Lower lobe of right lung (tissue), 2 donors: Measurements from ENCODE around the gene NELL1. TPM values are rescaled to one million over a fixed set of nuclear protein-coding genes. Genes with fewer than 3 reads are reported as not detected.

ENCODE experiments used
- ATAC-seq, 2 donors: fragments of 200-7000 bp; cut with Tn5 transposase; one replicate each; pipeline ENCODE4 v1.9.1; 2020 to 2022; ENCODE audit warnings: mild to moderate bottlenecking in 2 of 2, moderate library complexity in 2 of 2
- DNase-seq: peaks from one replicate; pipeline ENCODE4 v3.0.0-alpha.2; 2020
- H3K27ac ChIP-seq: fragments of 200-600 bp; one replicate; pipeline ENCODE4 v1.8.0; 2022
- H3K27me3 ChIP-seq: fragments of 200-600 bp; one replicate; pipeline ENCODE4 v1.8.0; 2022; ENCODE audit warnings: low read depth
- H3K36me3 ChIP-seq: fragments of 200-600 bp; one replicate; pipeline ENCODE4 v1.8.0; 2022; ENCODE audit warnings: mild to moderate bottlenecking
- H3K4me1 ChIP-seq: fragments of 200-600 bp; one replicate; pipeline ENCODE4 v1.8.0; 2022
- H3K4me3 ChIP-seq: fragments of 200-600 bp; one replicate; pipeline ENCODE4 v1.8.0; 2022; ENCODE audit warnings: mild to moderate bottlenecking
- H3K9me3 ChIP-seq: fragments of 200-600 bp; one replicate; pipeline ENCODE4 v1.8.0; 2022
- CTCF ChIP-seq: fragments of 200-600 bp; IDR thresholded peaks from one replicate; pipeline ENCODE4 v1.8.0; 2022; ENCODE audit warnings: antibody characterized with exemption, mild to moderate bottlenecking
- intact Hi-C: fragments of 100-400 bp; cut with DNase I; formaldehyde crosslinking; loops from one replicate; pipeline ENCODE4 v1.11.0; 2022
- total RNA-seq: library from RNA; stranded (reverse); fragmentation: NEBNext Ultra II Directional; extraction: Animal tissue kit (Norgen Biotek cat#: 25700); gene quantifications from one replicate; pipeline ENCODE4 v1.2.1, GENCODE V29; 2021
- donor health status: DM: no; HTN: yes; CAD: no; lungs with severe emphysema.

NELL1 gene
- total RNA-seq, 1 donor from 2014 or later, result 0.15 TPM

- intact Hi-C loops, result no loop called here
- Histone ChIP-seq H3K4me3 (no peak overlapping the region), H3K36me3 (no peaks in the 10 kb centered on the region), H3K27me3 (no peaks in the 10 kb centered on the region), H3K9me3 (no peaks in the 10 kb centered on the region), H3K27ac (no peak overlapping the region), H3K4me1 (no peaks in the 10 kb centered on the region)
- no peak for DNase-seq
- no peak for ATAC-seq
- no peak for TF ChIP-seq CTCF
These were observed 92.9 kb downstream of the NELL1 start for GRCh38 chr11:20762116-20762844.

- H3K27ac ChIP-seq, result no peak overlapping the region
- DNase-seq (no peak), ATAC-seq (no peak)
- no peaks in the 10 kb centered on the region for H3K27me3 ChIP-seq
- no peaks in the 10 kb centered on the region for H3K9me3 ChIP-seq
- no peaks in the 10 kb centered on the region for H3K4me1 ChIP-seq
- H3K36me3 ChIP-seq, result no peaks in the 10 kb centered on the region
- H3K4me3 ChIP-seq, result no peak overlapping the region
- intact Hi-C loops, result no loop called here
- TF ChIP-seq CTCF, result no peak
These were observed 93.6 kb downstream of the NELL1 start for GRCh38 chr11:20762980-20763379.

GRCh38 chr11:20770414-20770946 lies 101.1 kb downstream of the NELL1 start:
- H3K4me3 ChIP-seq, result no peak overlapping the region
- no peaks in the 10 kb centered on the region for H3K27me3 ChIP-seq
- no peak for TF ChIP-seq CTCF
- intact Hi-C loops, result no loop called here
- no peaks in the 10 kb centered on the region for H3K9me3 ChIP-seq
- H3K36me3 ChIP-seq, result no peaks in the 10 kb centered on the region
- no peak overlapping the region for H3K27ac ChIP-seq
- H3K4me1 ChIP-seq, result no peaks in the 10 kb centered on the region
- ATAC-seq (no peak), DNase-seq (no peak)

- H3K4me1 ChIP-seq, result no peaks in the 10 kb centered on the region
- H3K27me3 ChIP-seq, result no peaks in the 10 kb centered on the region
- no peak for ATAC-seq
- no peak overlapping the region for H3K4me3 ChIP-seq
- TF ChIP-seq CTCF, result no peak
- no peaks in the 10 kb centered on the region for H3K36me3 ChIP-seq
- no peak overlapping the region for H3K27ac ChIP-seq
- DNase-seq, result no peak
- H3K9me3 ChIP-seq, result no peaks in the 10 kb centered on the region
- intact Hi-C loops, result no loop called here
These were observed 101.6 kb downstream of the NELL1 start for GRCh38 chr11:20771026-20771425.

GRCh38 chr11:20771681-20772080 lies 102.3 kb downstream of the NELL1 start:
- no peak for DNase-seq
- Histone ChIP-seq H3K27me3 (no peaks in the 10 kb centered on the region), H3K9me3 (no peaks in the 10 kb centered on the region), H3K4me1 (no peaks in the 10 kb centered on the region), H3K4me3 (no peak overlapping the region), H3K36me3 (no peaks in the 10 kb centered on the region), H3K27ac (no peak overlapping the region)
- TF ChIP-seq CTCF, result no peak
- intact Hi-C loops, result no loop called here
- ATAC-seq, result no peak
